HG02870 (cell line): ENCODE data around the gene VSTM2L.

Experiments
- ATAC-seq: cut with Tn5 transposase; IDR thresholded peaks from one replicate; pipeline ENCODE4 v1.9.1; 2021; ENCODE audit warnings: mild to moderate bottlenecking, moderate library complexity; ENCODE audit not compliant: unreplicated experiment

Gene VSTM2L

GRCh38 chr20:37899105-37900045 lies 3.6 kb upstream of the VSTM2L start:
- no peak for ATAC-seq

- no peak for ATAC-seq
Measured at GRCh38 chr20:37901240-37901639, 1.7 kb upstream of the VSTM2L start.

GRCh38 chr20:37901654-37902503 lies 1.0 kb upstream of the VSTM2L start:
- no peak for ATAC-seq

GRCh38 chr20:37903317-37904007 lies 535 bp downstream of the VSTM2L start:
- ATAC-seq: no peak

- ATAC-seq: no peak
Measured at GRCh38 chr20:37904008-37904642, 1.2 kb downstream of the VSTM2L start.

DNA sequence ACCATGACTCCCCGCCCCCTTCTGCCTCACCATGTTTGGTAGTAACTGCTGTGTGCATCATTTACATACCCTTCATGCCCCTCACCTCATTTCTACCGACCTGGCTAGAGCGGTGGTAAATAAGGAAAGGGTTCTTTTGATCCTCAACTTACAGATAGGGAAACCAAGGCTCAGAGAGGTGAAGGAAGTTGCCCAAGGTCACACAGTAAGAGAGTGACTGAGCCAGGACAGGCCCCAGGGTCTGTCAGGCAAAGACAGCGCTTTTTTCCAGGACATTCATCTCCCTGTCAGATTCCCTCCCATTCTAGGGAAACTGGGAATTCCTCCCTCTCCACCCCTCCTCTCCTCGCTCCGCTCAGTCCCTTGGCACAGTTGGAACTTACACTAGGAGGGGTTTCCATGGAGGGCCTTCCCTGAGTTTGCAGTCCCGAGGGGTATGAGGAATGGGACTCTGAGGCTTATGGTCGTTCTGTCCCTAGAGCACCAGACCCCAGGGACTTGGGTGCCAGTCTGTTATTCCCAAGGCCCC lies 2.0 kb downstream of the VSTM2L start:
- no peak for ATAC-seq

DNA sequence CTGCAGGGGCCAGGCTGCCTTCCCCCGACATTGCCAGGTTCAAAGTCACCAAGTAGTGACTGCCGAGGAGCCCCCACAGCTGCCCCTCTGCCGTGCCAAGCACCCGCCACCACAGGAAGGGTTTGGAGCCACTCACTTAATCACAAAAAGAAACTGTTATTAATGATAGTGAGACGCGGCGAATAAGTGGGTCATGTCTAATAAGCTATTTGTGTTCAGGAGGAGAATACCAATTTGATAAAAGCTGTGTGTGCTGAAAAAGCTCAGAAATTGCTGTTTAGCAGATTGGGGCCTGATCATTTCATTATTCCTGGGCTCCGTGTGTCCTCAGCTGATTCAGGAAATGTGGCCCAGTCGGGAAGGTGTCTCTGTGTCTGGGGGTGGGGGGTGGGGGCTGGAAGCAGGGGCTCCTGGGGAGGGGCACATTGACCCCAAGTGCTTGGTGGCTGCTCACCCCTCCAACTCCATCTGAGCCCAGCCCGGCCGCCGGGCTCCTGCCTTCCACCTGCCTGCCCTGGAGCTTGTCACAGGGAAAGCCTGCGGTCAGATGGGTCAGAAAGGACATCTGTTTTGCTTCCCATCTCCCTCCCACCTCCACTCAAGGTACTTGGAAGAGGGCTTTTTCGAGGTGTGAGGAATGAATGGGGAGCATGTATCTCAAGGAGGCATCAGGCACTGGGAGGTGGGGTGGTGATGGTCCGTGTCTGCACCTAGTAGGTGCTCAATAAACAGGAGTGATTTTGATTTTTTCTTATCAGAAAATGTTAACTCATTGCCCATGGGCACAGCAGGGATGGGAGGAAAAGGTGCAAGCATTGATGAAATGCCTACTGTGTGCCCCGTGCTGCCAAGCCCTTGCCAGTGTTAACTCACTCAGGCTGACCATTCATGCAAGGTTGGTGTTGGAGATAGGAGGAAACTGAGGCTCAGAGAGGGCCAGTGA lies 3.0 kb downstream of the VSTM2L start:
- ATAC-seq: no peak

DNA sequence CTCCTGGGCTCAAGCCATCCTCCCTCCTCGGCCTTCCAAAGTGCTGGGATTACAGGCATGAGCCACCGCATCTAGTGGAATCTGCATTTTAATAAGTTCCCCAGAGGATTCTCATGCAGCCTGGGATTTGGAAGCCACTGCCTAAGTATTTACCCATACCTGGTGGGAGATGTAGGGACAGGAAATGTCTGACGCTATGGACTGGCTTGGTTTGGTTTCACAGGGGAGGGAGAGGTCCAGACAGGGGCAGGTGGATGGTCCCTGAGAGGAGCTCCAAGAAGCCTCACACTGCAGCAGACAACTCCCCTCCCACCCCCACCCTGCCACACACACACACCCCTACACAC lies 4.4 kb downstream of the VSTM2L start:
- ATAC-seq: no peak

DNA sequence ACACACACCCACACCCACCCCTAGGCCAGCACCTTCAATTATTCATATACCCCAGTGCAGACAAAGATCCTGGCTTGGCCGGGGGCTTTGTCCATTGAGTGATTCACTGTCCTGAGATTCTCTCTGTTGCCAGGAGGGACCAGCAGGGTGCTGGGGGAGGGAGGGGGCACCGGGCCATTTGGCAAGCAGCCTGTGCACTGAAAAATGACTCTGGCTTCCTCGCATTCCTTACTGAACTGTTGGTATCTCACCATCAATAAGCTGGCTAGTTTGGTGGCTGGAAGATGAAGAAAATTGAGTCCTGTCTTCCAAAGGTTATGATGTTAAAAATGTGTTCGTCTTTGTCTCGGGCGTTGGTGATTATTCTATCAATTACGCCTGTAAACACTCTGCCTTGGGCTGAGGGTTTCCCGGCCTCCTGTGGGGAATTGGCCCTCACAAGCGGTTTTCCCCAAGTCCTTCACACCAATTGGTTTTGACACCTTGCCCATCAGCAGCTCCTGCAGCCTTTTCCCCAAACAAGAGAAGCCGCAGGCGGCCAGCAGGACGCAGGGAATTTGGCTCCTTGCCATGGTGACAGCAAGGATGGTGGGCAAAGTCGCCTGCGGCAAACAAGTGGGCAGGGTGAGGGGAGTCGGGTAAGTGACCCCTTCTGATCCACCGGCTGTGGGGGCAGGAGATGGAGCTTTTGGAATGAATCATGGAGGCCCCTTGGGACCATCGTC lies 4.9 kb downstream of the VSTM2L start:
- no peak for ATAC-seq

GRCh38 chr20:37911261-37911660 lies 8.3 kb downstream of the VSTM2L start:
- ATAC-seq: no peak

- ATAC-seq: no peak
Measured at GRCh38 chr20:37911838-37912281, 8.9 kb downstream of the VSTM2L start.

- no peak for ATAC-seq
Measured at GRCh38 chr20:37912874-37913273, 9.9 kb downstream of the VSTM2L start.

GRCh38 chr20:37913567-37914366 lies 10.8 kb downstream of the VSTM2L start:
- no peak for ATAC-seq

GRCh38 chr20:37914367-37914671 lies 11.4 kb downstream of the VSTM2L start:
- no peak for ATAC-seq

DNA sequence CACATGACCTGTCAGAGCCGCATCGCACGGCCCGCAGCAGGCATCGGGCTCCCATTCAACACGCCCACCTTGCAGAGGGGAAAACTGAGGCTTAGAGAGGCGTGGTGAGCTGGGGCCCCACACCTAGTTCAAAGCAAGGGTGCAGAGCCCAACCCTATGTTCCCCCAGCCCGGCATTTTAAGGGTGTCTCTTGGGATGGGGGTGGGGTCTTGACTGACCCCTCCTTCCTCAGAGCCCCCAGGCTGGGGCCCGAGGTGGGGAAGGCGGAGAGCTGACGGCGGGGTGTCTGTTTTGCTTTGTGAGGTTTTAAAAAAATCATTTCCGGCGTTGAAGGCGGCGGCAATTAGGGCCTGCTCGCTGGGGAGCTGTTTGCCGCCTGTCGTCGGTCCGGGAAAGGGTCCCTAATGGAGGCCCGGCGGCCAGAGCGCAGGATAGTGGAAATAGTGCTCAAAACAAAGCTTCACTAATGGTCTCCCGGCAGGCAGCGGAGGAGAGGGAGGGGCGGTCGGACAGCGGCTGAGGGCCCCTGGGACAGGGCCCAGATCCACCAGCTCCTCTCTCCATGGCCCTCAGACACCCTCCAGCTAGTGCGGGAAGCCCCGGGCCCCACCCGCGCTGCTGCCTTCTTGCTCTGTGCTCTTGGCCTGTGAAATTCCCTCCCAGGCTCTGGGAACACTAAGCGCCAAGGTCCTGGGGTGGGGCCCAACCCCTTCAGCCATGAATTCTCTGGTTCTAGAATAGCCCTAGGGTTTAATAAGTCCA lies 11.9 kb downstream of the VSTM2L start:
- no peak for ATAC-seq

DNA sequence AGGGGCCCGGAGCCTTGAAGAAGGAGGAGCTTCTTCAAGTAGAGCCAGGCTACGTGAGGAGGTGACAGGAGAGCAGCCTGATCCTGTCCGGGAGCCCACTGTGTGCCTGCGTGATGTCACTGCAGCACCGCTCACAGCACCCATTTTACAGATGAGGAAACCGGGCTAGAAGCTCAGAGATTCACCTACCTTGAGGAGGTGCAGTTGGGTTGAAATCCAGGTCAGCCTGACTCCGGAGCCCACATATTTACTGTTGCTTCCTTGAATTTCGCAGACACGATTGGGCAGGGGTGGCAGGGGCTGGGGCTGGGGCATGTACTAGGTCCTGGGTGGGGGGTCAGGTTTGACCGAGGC lies 12.5 kb downstream of the VSTM2L start:
- no peak for ATAC-seq

- ATAC-seq: no peak
Measured at GRCh38 chr20:37915800-37916570, 13.1 kb downstream of the VSTM2L start.
